Osteoblast (primary cell): Measurements from ENCODE around the gene SUMO3. TPM values are rescaled to one million over a fixed set of nuclear protein-coding genes. Genes with fewer than 3 reads are reported as not detected.

Experiments
- DNase-seq: peaks from one replicate; pipeline ENCODE4 v3.0.0; 2011; ENCODE audit warnings: low spot score, mixed read lengths; ENCODE audit not compliant: insufficient read length; ENCODE audit errors: missing footprints
- H2AFZ ChIP-seq: 2 replicates; pipeline ENCODE4 v1.6.0; 2011; ENCODE audit warnings: mild to moderate bottlenecking, low read length
- H3K27ac ChIP-seq: 2 replicates; pipeline ENCODE4 v1.5.1; 2011; ENCODE audit warnings: mild to moderate bottlenecking, low read depth, low read length, moderate library complexity
- H3K27me3 ChIP-seq: 2 replicates; pipeline ENCODE4 v1.6.0; 2012; ENCODE audit warnings: mild to moderate bottlenecking, control low read depth, inconsistent platforms, low read length, moderate library complexity; ENCODE audit not compliant: insufficient read depth
- H3K36me3 ChIP-seq: 2 replicates; pipeline ENCODE4 v1.5.1; 2011; ENCODE audit warnings: mild to moderate bottlenecking, low read length, control low read depth, moderate library complexity; ENCODE audit not compliant: insufficient read depth
- H3K4me1 ChIP-seq: 2 replicates; pipeline ENCODE4 v1.5.1; 2011; ENCODE audit warnings: mild to moderate bottlenecking, low read length, control low read depth, moderate library complexity; ENCODE audit not compliant: insufficient read depth
- H3K4me2 ChIP-seq: 2 replicates; pipeline ENCODE4 v1.6.0; 2011; ENCODE audit warnings: mild to moderate bottlenecking, low read length; ENCODE audit not compliant: insufficient read depth
- H3K4me3 ChIP-seq: fragments of 200-600 bp; sonication (generic); 3 replicates; pipeline ENCODE4 v1.5.1; 2012; ENCODE audit warnings: mild to moderate bottlenecking, low read length, inconsistent platforms; ENCODE audit not compliant: insufficient read depth
- H3K79me2 ChIP-seq: 2 replicates; pipeline ENCODE4 v1.6.0; 2012; ENCODE audit warnings: mild to moderate bottlenecking, low read length, control low read depth, inconsistent platforms; ENCODE audit not compliant: insufficient read depth
- H3K9me3 ChIP-seq: 2 replicates; pipeline ENCODE4 v1.5.1; 2011; ENCODE audit warnings: low read depth, low read length, control low read depth
- H4K20me1 ChIP-seq: 2 replicates; pipeline ENCODE4 v1.6.0; 2012; ENCODE audit warnings: mild to moderate bottlenecking, low read length, control low read depth; ENCODE audit not compliant: insufficient read depth
- total RNA-seq: library from RNA; depleted of rRNA; stranded (reverse); fragments of >200 nt; gene quantifications from 2 replicates; pipeline ENCODE4 v1.2.3, GENCODE V29; 2012
- TF ChIP-seq, protein P1 (sequence below): IDR thresholded peaks from 2 replicates; pipeline ENCODE4 v1.5.1; 2011; ENCODE audit warnings: mild to moderate bottlenecking, low read depth, low read length, moderate library complexity; ENCODE audit errors: extremely low read depth

The SUMO3 gene
- total RNA-seq, 1 donor = 80.7 TPM

DNA sequence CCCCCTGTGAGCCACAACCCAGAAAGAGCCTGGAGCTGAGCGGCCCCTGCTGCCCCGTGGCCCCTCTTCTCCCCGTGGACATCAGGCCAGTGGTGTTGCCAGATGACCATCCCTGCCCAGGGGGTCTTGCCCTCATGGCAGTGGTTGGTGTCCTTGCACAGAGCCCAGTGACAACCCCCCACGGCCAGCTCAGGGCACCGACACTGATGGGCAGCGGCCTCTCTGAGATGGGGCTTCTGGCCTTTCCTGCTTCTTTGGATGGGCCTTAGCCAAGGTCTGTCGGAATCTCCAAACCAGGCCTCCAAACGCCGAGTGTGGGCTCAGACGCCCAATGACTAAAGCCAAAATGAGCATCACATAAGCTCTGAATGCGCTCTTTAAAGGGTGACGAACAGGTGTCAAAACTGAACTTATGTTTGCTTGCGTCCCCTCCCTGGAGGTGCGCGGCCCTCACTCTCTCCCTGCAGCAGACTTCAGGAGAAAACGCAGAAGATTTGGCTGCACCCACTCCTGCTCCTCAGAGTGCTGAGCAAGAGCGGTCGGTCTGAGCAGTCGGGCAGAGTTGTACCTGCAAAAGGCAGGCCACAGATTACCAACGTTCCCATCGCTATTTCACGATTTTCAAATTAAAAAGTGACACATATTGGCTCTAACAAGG, 58.1 kb downstream of the SUMO3 start:
- H3K79me2 ChIP-seq = no peaks in the 10 kb centered on the region
- TF ChIP-seq, protein P1, sequence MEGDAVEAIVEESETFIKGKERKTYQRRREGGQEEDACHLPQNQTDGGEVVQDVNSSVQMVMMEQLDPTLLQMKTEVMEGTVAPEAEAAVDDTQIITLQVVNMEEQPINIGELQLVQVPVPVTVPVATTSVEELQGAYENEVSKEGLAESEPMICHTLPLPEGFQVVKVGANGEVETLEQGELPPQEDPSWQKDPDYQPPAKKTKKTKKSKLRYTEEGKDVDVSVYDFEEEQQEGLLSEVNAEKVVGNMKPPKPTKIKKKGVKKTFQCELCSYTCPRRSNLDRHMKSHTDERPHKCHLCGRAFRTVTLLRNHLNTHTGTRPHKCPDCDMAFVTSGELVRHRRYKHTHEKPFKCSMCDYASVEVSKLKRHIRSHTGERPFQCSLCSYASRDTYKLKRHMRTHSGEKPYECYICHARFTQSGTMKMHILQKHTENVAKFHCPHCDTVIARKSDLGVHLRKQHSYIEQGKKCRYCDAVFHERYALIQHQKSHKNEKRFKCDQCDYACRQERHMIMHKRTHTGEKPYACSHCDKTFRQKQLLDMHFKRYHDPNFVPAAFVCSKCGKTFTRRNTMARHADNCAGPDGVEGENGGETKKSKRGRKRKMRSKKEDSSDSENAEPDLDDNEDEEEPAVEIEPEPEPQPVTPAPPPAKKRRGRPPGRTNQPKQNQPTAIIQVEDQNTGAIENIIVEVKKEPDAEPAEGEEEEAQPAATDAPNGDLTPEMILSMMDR = no peak
- no peak overlapping the region for H3K4me3 ChIP-seq
- H3K9me3 ChIP-seq = no peaks in the 10 kb centered on the region
- H3K4me2 ChIP-seq = no peak overlapping the region
- no peaks in the 10 kb centered on the region for H4K20me1 ChIP-seq
- no peak overlapping the region for H2AFZ ChIP-seq
- no peak overlapping the region for H3K27ac ChIP-seq
- no peaks in the 10 kb centered on the region for H3K36me3 ChIP-seq
- no peaks in the 10 kb centered on the region for H3K4me1 ChIP-seq
- DNase-seq = peak; percentile 78
- H3K27me3 ChIP-seq = no peaks in the 10 kb centered on the region

DNA sequence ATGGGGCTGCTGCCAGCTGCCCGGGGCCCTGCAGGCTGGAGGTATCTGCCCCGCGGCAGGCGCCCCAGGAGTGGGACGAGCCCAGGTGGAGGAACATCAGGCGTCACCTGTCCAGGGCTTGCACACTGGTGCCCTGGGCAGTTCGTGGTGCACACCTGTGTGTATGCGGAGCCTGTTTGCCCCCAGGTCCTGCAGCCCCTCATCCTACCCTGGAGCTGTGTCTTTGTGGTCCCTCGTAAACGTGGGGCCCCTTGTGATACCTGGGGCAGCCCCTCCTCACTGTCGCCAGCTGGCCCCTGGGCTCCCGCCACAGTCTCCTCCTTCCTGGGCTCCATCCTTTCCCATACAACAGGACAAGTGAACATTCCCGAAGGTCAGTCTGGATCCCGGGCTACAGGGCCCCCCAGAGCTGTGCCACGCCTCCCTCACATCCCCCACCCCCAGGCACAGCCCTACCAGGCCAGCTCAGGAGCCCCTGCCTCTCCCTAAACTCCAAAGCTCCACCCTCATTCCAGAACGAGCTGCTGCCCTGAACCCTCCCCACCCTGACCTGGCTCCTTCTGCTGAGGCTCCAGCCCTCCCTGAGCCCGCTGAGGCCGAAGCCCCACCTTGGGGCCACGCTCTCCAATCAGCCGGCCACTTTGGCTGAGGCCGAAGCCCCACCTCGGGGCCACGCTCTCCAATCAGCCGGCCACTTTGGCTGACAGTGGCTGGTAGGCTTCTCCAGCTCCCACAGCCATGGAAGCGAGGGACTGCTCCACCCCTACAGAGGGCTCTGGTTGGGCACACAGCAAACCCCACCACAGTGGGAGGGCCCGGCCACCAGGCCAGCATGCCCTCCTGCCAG, 58.9 kb downstream of the SUMO3 start:
- Histone ChIP-seq H3K4me1 (no peaks in the 10 kb centered on the region), H3K4me2 (no peak overlapping the region), H3K9me3 (no peaks in the 10 kb centered on the region), H2AFZ (no peak overlapping the region), H3K27me3 (no peaks in the 10 kb centered on the region), H3K27ac (no peak overlapping the region), H3K36me3 (no peaks in the 10 kb centered on the region), H4K20me1 (no peaks in the 10 kb centered on the region), H3K4me3 (no peak overlapping the region), H3K79me2 (no peaks in the 10 kb centered on the region)
- DNase-seq = peak; percentile 72
- TF ChIP-seq, protein P1 = no peak

DNA sequence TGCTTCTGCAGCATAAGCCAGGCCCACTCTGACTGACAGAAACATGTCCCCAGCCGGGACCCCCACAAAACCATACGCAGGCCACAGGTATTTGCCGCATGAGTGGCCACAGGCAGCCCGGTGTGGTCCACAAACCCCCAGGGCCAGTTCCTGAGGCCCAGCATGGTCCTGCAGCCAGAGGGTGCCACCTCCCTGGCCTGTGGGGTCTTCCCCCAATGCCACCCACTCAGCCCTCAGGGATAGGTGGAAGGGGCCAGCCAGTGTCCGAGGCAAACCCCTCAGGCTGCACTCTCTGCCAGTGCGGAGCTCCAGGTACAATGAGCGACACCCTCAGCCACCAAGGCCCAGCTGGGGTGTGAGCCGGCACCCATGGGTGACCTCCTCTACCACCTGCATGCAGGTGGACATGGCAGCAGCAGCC, 59.7 kb downstream of the SUMO3 start:
- Histone ChIP-seq H3K79me2 (no peaks in the 10 kb centered on the region), H3K4me3 (no peak overlapping the region), H2AFZ (no peak overlapping the region), H3K27me3 (no peaks in the 10 kb centered on the region), H3K27ac (no peak overlapping the region), H3K4me1 (no peaks in the 10 kb centered on the region), H3K9me3 (no peaks in the 10 kb centered on the region), H3K36me3 (no peaks in the 10 kb centered on the region), H3K4me2 (no peak overlapping the region), H4K20me1 (no peaks in the 10 kb centered on the region)
- TF ChIP-seq, protein P1 = no peak
- DNase-seq = peak; percentile 77

DNA sequence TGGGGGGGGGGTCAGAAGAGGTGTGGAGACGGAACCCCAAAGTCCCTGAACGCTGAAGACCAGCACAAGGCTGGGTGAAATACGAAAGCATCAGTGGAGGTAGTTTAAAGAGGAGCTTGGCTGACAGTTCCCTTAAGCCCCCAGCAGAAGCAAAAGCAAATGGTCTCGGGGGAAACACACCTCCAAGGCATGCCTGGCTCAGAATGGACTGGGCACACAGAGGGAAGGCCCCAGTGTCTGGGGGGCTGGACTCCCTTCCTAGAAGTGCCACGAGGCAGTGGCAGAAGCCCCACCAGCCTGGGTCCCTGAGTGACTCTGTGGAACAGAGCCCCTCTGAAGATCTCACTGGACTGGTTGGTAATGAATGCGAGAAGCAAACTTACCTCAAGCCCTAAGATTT, 60.1 kb downstream of the SUMO3 start:
- Histone ChIP-seq H3K4me1 (no peaks in the 10 kb centered on the region), H3K27ac (no peak overlapping the region), H3K79me2 (no peaks in the 10 kb centered on the region), H3K4me2 (no peak overlapping the region), H2AFZ (no peak overlapping the region), H3K36me3 (no peaks in the 10 kb centered on the region), H3K27me3 (no peaks in the 10 kb centered on the region), H3K9me3 (no peaks in the 10 kb centered on the region), H3K4me3 (no peak overlapping the region), H4K20me1 (no peaks in the 10 kb centered on the region)
- TF ChIP-seq, protein P1 = no peak
- peak; percentile 56 for DNase-seq
